ENCODE results near the gene IFT80. TPM values are rescaled to one million over a fixed set of nuclear protein-coding genes. Genes with fewer than 3 reads are reported as not detected.

Gene IFT80
- total and polyA plus RNA-seq, 2 donors from 2014 or later = 17.5 to 36.6 TPM

DNA sequence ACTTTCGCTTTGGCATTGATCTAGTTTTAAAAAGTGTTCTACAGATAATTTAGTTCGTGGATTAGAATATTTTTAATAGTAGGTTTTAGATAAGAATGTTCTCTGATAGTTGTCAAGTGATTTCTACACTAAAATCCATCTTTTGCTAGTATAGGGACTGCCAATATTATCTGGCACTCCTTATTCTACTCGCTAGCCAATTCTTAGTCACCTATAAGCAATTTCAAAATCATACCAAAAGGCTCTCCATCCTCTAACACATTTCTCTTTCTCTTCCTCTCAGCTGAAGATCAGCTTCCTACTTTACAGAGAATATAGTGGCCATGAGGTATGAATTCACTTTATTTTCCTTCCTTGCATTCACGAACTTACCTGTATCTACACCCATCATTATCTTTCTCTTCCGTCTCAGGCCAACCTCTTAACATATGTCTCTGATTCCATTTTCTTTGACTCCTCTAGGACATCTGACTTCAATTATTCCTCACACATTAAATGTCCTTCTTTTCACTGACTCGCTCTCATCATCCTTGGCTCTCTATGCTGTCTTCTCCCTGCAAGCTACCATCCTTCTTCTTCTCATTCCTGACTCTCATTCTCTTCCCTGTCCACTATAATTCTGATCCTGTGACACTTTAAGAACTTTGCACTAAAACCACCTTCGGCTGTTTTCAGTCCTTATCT is 138.3 kb downstream of the IFT80 start:
- Histone ChIP-seq H3K36me3 (ENCODE audit: control insufficient read depth in 2 of 3, insufficient read depth in 3 of 3, low read length in 3 of 3) (no peaks in the 10 kb centered on the region), H3K27me3 (ENCODE audit: control insufficient read depth, insufficient read depth, low read length) (no peaks in the 10 kb centered on the region), H3K4me1 (ENCODE audit: control insufficient read depth in 2 of 3, insufficient read depth in 2 of 3, low read depth in 1 of 3, low read length in 3 of 3) (no peaks in the 10 kb centered on the region), H3K4me3 (ENCODE audit: low read length in 3 of 3) (no peak overlapping the region), H3K27ac (ENCODE audit: low read depth in 2 of 2, low read length in 2 of 2) (no peak overlapping the region), H3K9ac (ENCODE audit: low read length in 3 of 3) (no peak overlapping the region), H3K9me3 (ENCODE audit: control insufficient read depth in 2 of 3, insufficient read depth in 1 of 3, low read length in 3 of 3) (no peaks in the 10 kb centered on the region)
- DNase-seq (no peak), FAIRE-seq (no peak)
- intact Hi-C loops (cut with DNase I) = no loop called here
- TF ChIP-seq, protein P1, sequence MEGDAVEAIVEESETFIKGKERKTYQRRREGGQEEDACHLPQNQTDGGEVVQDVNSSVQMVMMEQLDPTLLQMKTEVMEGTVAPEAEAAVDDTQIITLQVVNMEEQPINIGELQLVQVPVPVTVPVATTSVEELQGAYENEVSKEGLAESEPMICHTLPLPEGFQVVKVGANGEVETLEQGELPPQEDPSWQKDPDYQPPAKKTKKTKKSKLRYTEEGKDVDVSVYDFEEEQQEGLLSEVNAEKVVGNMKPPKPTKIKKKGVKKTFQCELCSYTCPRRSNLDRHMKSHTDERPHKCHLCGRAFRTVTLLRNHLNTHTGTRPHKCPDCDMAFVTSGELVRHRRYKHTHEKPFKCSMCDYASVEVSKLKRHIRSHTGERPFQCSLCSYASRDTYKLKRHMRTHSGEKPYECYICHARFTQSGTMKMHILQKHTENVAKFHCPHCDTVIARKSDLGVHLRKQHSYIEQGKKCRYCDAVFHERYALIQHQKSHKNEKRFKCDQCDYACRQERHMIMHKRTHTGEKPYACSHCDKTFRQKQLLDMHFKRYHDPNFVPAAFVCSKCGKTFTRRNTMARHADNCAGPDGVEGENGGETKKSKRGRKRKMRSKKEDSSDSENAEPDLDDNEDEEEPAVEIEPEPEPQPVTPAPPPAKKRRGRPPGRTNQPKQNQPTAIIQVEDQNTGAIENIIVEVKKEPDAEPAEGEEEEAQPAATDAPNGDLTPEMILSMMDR (IDR thresholded peaks at IDR 0.05; ENCODE audit: borderline replicate concordance, extremely low read depth, insufficient read depth) = no peak

DNA sequence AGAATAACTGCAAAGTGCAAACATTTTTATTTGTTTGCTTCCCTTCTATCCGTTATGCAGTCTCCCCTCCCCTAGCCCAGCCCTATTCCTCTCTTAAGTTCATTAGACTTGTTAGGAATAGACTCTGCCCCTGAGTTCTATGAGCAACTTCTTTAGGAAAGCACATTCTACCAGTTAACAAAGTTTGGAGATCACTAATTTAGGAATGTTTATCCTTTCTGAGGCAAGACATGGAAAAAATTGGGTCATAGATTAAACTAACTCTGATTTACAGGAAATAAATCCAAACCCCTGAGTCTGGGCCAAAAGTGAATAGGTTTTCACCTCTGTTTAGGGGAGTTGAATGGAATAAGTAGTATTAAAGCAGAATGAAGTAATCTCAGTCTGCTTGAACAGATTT is 139.4 kb downstream of the IFT80 start:
- no peak for FAIRE-seq
- no peak overlapping the region for H3K27ac ChIP-seq (ENCODE audit: low read depth in 2 of 2, low read length in 2 of 2)
- no peaks in the 10 kb centered on the region for H3K4me1 ChIP-seq (ENCODE audit: control insufficient read depth in 2 of 3, insufficient read depth in 2 of 3, low read depth in 1 of 3, low read length in 3 of 3)
- TF ChIP-seq, protein P1 (IDR thresholded peaks at IDR 0.05; ENCODE audit: borderline replicate concordance, extremely low read depth, insufficient read depth) = no peak
- DNase-seq = no peak
- intact Hi-C loops (cut with DNase I) = no loop called here
- no peak overlapping the region for H3K9ac ChIP-seq (ENCODE audit: low read length in 3 of 3)
- H3K36me3 ChIP-seq (ENCODE audit: control insufficient read depth in 2 of 3, insufficient read depth in 3 of 3, low read length in 3 of 3) = no peaks in the 10 kb centered on the region
- H3K9me3 ChIP-seq (ENCODE audit: control insufficient read depth in 2 of 3, insufficient read depth in 1 of 3, low read length in 3 of 3) = no peaks in the 10 kb centered on the region
- H3K4me3 ChIP-seq (ENCODE audit: low read length in 3 of 3) = no peak overlapping the region
- H3K27me3 ChIP-seq (ENCODE audit: control insufficient read depth, insufficient read depth, low read length) = no peaks in the 10 kb centered on the region

- Histone ChIP-seq H3K4me3 (ENCODE audit: low read length in 3 of 3) (no peak overlapping the region), H3K9ac (ENCODE audit: low read length in 3 of 3) (no peak overlapping the region), H3K27ac (ENCODE audit: low read depth in 2 of 2, low read length in 2 of 2) (no peak overlapping the region), H3K27me3 (ENCODE audit: control insufficient read depth, insufficient read depth, low read length) (no peaks in the 10 kb centered on the region), H3K9me3 (ENCODE audit: control insufficient read depth in 2 of 3, insufficient read depth in 1 of 3, low read length in 3 of 3) (no peaks in the 10 kb centered on the region), H3K36me3 (ENCODE audit: control insufficient read depth in 2 of 3, insufficient read depth in 3 of 3, low read length in 3 of 3) (no peaks in the 10 kb centered on the region), H3K4me1 (ENCODE audit: control insufficient read depth in 2 of 3, insufficient read depth in 2 of 3, low read depth in 1 of 3, low read length in 3 of 3) (no peaks in the 10 kb centered on the region)
- DNase-seq (no peak), FAIRE-seq (no peak)
- TF ChIP-seq, protein P1 (IDR thresholded peaks at IDR 0.05; ENCODE audit: borderline replicate concordance, extremely low read depth, insufficient read depth) = no peak
- intact Hi-C loops (cut with DNase I) = no loop called here
Measured at GRCh38 chr3:160257606-160258005, 141.4 kb downstream of the IFT80 start.

GRCh38 chr3:160253298-160253697 is 145.7 kb downstream of the IFT80 start:
- no peaks in the 10 kb centered on the region for H3K9me3 ChIP-seq (ENCODE audit: control insufficient read depth in 2 of 3, insufficient read depth in 1 of 3, low read length in 3 of 3)
- no peak overlapping the region for H3K9ac ChIP-seq (ENCODE audit: low read length in 3 of 3)
- FAIRE-seq = no peak
- H3K4me3 ChIP-seq (ENCODE audit: low read length in 3 of 3) = no peak overlapping the region
- intact Hi-C loops (cut with DNase I) = no loop called here
- no peak for DNase-seq
- H3K36me3 ChIP-seq (ENCODE audit: control insufficient read depth in 2 of 3, insufficient read depth in 3 of 3, low read length in 3 of 3) = no peaks in the 10 kb centered on the region
- TF ChIP-seq, protein P1 (IDR thresholded peaks at IDR 0.05; ENCODE audit: borderline replicate concordance, extremely low read depth, insufficient read depth) = no peak
- H3K27me3 ChIP-seq (ENCODE audit: control insufficient read depth, insufficient read depth, low read length) = no peaks in the 10 kb centered on the region
- no peaks in the 10 kb centered on the region for H3K4me1 ChIP-seq (ENCODE audit: control insufficient read depth in 2 of 3, insufficient read depth in 2 of 3, low read depth in 1 of 3, low read length in 3 of 3)
- H3K27ac ChIP-seq (ENCODE audit: low read depth in 2 of 2, low read length in 2 of 2) = no peak overlapping the region

Data from kidney (tissue), 14 donors.